ENCODE measurements around the gene SRSF4.
"Not testable (repeated sequence)": the region's sequence is repeated elsewhere in the genome, so short reads cannot be mapped to it uniquely, and the experiment has no call there.

Gene SRSF4

GRCh38 chr1:29181413-29182225 is at the start of gene SRSF4:
TSS of gene SRSF4 (minus strand) at chr1:29181900. CDS start at chr1:29181752, 148 bp downstream.
- peak; percentile 99 for DNase-seq

DNA sequence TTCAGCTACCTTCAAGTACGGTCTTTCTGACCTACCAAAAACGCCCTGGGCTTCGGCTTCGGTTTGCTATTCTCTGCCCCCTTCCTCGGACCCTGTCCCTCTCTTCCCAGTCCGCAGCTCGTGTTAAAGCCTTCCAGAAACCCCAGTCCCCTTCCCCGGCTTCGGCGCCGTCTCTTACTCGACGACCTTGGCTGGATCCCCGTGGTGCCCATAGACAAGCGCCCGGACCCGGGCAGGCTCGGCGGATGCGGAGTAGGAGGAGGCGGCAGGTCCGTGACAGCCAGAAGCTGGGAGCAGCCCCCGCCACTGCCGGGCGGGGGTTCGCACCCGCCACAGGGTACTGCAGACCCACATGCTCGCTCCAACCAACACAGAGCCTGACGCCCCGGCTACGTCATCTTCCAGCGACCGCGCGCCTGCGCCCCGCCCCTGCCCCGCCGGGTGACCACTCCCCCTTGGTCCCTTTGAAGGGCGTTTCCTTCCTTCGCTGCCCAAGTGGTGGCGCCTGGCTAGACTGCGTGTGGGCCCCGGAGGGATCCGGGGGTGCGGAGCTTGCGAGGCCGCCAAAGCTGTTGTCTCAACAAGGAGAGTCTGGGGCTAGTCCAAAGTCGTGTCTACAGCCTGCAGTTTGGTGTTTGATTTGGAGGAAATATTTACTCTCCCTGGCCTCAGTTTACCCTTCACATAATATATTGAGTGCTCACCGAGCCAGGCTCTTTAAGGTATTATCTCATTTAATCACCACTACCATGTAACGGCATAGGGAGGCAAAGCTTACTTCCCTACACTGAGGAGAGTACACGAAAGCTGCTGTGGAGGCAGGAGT is 49.1 kb upstream of the SRSF4 start, which contains the start of gene MECR:
MECR (minus strand) TSS at position 382 of the 826 bp plus-strand sequence; CDS start at position 354, 28 bp downstream.
- DNase-seq: peak; percentile 94

DNA sequence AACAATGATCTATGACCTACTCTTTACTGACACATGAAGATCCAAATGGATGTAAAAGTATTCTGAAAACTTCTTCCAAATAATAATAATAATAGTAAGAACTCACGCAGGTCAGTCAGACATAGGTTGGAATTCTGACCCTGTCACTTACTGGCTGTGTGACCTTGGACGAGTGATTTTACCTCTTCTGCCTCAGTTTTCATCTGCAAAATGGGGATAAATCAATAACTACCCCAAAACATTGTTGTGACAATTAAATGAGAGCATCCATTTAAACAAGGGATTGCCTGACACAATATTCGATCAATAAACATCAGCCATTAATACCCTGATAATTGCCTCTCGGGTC is 48.5 kb upstream of the SRSF4 start:
- no peak for DNase-seq

- no peak for DNase-seq
Measured at GRCh38 chr1:29227511-29227910, 45.8 kb upstream of the SRSF4 start.

DNA sequence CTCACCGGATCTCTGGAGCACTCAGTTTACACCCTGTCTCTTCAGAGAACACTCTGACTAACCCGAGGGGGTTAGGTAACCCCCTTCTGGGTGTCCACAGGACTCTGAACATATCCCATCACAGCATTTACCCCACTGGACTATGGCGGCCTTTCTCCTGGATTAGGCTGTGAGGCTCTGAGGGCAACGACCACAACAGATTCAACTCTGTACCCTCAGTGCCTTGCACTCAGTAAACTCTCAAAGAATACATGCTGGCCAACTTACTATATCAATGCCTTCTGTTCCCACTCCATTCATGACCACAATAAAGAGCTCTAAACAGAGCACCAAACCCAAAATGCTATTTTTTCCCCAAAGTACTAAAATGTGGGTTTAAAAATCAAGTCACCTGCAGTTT is 43.7 kb upstream of the SRSF4 start:
- DNase-seq: no peak

DNA sequence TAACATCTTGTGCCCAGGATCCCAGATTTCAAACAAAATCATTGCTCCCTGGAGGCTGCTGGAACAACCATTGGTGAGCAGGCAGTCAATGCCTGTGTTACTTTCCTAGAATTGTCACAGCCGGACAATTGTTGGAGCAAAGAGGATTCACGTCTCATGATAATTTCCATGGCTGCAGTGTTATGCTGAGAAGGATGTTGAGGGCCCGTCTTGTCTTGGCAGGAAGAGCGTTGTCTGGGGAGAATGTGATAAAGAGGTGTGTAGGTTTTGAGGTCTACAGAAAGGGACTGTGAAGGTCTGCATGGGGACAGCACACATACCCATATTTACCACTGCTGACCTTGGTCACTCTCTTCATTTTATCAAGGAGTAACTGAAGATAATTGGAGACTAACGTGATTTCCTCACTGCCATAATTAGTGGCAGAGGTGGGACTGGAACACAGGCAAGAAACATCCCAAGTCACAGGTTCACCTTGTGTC is 42.7 kb upstream of the SRSF4 start:
- no peak for DNase-seq

DNA sequence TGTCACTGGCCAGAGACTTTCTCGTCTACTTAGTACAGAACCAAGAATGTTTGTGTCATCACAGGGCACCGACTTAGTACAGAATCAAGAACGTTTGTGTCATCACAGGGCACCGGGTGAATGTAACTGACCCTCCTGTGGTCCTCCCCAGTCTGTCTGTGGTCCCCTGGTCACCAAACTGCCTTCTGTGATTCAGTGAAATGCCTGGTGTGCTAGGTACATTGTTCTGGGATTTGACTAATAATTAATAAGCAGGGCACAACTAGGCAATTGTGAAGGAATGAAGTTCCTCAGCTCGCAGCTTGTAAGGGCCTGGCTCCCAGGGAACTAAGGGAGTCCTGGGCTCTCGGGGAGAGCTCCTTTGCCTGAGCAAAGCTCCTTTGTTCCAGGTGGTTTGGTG is 41.8 kb upstream of the SRSF4 start:
- no peak for DNase-seq

- no peak for DNase-seq
Measured at GRCh38 chr1:29222686-29223085, 41.0 kb upstream of the SRSF4 start.

- DNase-seq: not testable (repeated sequence)
Measured at GRCh38 chr1:29222260-29222659, 40.6 kb upstream of the SRSF4 start.

DNA sequence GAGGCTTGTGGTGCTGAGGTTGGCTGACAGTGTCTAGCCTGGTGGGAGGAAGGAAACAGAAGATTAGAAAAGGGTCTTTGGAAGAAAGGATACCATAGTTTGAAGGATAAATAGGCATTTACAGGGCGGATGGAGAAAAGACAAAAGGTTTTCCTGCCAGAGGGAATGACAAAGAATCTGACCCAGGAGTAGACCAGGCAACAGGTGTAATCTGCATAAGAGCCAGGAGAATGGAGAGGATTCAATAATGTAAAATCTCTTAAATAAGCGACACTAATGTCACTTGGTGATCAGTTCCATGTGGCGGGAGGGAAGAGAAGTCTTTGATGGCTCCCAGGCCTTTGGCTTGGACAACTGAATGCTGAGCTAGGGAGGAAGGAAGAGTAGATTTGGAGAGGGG is 39.6 kb upstream of the SRSF4 start:
- no peak for DNase-seq

DNA sequence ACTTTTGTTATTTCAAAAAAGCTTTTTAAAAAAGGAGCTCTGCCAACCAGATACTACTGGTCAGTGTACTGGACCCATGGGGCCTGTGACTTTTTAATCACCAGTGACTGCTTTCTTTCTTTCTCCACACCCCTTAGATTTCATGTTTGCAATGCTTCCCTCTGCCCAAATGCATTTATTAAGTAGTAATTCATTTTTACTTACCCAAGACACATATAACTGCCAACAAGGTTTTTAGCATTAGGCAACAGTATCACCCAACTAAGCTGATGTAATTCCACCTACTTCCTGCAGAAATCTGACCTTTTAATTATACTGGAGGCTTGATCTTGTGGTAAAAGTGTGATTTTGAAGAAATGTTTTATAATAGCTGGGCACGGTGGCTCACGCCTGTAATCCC is 36.5 kb upstream of the SRSF4 start:
- DNase-seq: no peak

- no peak for DNase-seq
Measured at GRCh38 chr1:29217633-29218032, 35.9 kb upstream of the SRSF4 start.

- DNase-seq: no peak
Measured at GRCh38 chr1:29213055-29213454, 31.4 kb upstream of the SRSF4 start.

- DNase-seq: no peak
Measured at GRCh38 chr1:29211086-29212030, 29.7 kb upstream of the SRSF4 start.

DNA sequence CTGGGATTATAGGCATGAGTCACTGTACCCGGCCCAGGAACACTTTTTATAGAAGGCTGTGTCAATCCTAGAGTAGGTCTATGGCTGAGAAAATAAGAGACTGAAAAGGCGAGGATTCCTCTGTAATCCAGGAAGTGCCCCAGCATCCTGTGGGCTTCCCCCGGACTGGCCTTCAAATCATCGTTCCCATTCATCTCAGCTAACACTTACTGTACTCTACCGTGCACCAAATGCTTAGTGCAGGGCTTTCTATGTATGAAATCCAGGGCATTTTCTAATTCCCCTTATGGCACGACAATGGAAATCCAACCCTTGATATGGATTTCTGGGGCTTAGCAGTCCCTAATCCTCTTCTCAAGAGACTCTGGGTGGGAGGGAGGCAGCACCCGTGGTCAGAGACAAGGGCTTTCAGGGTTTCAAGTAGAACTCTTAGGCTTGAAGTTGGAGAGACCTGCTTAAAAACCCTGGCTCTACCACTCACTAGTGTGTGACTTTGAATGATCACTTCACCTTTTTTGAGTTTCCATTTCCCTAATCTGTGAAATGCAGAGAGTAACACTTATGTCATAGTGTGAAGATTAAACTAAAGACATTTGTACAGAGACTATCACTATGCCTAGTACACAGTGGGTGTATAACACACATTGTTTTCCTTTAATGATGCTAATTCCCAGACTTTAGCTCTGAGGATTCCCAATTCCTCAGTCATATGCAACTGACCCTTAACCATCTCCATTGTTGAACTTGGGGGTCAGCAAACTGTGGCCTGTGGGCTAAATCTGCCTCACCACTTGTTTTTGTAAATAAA is 28.8 kb upstream of the SRSF4 start:
- DNase-seq: no peak

GRCh38 chr1:29209173-29209572 is 27.5 kb upstream of the SRSF4 start:
- DNase-seq: no peak

- no peak for DNase-seq
Measured at GRCh38 chr1:29208442-29208841, 26.7 kb upstream of the SRSF4 start.

DNA sequence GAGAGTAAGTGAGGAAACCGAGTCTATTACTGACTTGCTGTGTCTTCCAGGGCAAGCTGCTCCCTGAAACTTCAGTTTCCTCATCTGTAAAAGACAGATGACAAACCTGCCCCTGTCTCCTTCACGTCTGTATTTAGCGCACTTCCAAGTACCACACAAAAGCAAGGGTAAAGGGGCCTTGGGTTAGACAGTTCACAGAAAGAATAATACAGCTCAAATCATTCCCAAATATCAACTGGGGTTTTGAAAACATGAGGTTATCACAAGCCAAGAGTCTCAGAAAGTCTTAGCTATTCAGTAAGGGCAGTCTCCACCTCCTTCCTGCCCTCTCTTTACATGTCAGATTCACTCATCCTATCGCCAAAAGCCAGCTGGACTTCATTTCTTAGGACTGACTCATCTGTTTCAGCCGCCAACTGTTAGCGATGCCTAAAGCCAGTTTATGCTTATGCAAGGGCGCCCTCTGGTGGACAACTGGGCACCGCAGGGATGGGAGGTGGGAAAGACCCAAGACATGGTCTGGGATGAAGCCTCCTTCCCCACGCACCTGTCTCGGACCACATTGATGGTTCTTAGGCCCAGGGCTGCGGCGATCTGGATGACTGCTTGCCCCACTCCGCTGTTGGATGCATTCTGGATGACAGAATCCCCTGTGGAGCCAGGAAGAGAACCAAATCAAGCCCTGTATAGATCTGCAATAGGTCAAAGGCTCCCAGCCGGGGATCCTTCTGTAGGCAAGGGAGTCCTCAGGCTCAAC is 21.1 kb upstream of the SRSF4 start:
- DNase-seq: peak; percentile 80

GRCh38 chr1:29202053-29202452 is 20.4 kb upstream of the SRSF4 start:
- DNase-seq: no peak

DNA sequence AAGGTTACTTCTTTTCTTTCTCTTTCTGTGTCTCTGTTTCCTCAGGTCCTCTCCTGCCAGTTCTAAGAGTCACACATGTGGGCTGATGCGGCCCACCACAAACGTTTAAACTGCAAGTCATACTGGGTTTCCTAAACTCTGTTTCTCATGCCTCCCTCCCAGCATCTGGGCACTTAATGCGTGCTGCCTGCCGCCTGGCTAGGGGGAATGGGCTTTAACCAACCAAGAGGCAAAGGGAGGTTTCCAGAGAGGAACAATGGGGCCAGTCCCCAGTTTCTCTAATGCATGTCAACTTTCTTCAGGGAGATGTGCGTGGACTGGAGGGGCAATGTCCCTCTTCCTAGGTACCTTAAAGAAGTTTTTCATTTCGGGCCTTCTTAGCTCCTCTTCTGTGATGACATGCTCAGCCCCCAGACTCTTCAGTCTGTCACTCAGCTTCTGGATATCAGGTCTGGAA is 19.9 kb upstream of the SRSF4 start:
- DNase-seq: no peak
